Activated CD8-positive, alpha-beta T cell treated with anti-CD3 and anti-CD28 coated beads for 36 hours (primary cell): ENCODE measurements around the gene HSPA1A. TPM values are rescaled to one million over a fixed set of nuclear protein-coding genes. Genes with fewer than 3 reads are reported as not detected.

ENCODE experiments used
- ATAC-seq: fragments of 200-7000 bp; cut with Tn5 transposase; one replicate; pipeline ENCODE4 v1.10.0; 2021; ENCODE audit warnings: mild to moderate bottlenecking, moderate library complexity
- CTCF ChIA-PET: fragments of 350-600 bp; sonication (Branson Sonifier 250); formaldehyde crosslinking; loops from one replicate; lab custom pipeline; 2021; ENCODE audit warnings: antibody characterized with exemption; lab: Charles Lee
- POLR2A ChIA-PET: fragments of 350-600 bp; sonication (Branson Sonifier 250); formaldehyde crosslinking; loops from one replicate; lab custom pipeline; 2021; ENCODE audit warnings: antibody characterized with exemption; lab: Charles Lee
- DNase-seq: peaks from one replicate; pipeline ENCODE4 v3.0.0-alpha.2; 2020
- H3K27ac Mint-ChIP-seq: one replicate; pipeline ENCODE4 v1.8.0; 2021; ENCODE audit warnings: mild to moderate bottlenecking, mixed read lengths
- H3K27me3 Mint-ChIP-seq: one replicate; pipeline ENCODE4 v1.8.0; 2021; ENCODE audit warnings: mixed read lengths
- H3K36me3 Mint-ChIP-seq: one replicate; pipeline ENCODE4 v1.8.0; 2021; ENCODE audit warnings: low read depth, mixed read lengths
- H3K4me1 Mint-ChIP-seq: one replicate; pipeline ENCODE4 v1.8.0; 2021; ENCODE audit warnings: low read depth, mixed read lengths
- H3K4me3 Mint-ChIP-seq: one replicate; pipeline ENCODE4 v1.8.0; 2021; ENCODE audit warnings: mild to moderate bottlenecking, moderate library complexity, mixed read lengths
- H3K9me3 Mint-ChIP-seq: one replicate; pipeline ENCODE4 v1.8.0; 2021; ENCODE audit warnings: mixed read lengths
- intact Hi-C: fragments of 100-400 bp; cut with micrococcal nuclease; formaldehyde crosslinking; loops from one replicate; pipeline ENCODE4 v1.10.0; 2022
- total RNA-seq, 2 experiments: library from RNA; stranded (reverse); gene quantifications; one replicate each; pipeline ENCODE4 v1.2.3, GENCODE V29; 2021
- TF ChIP-seq, protein P1 (sequence below): fragments of 200-600 bp; IDR thresholded peaks from one replicate; pipeline ENCODE4 v1.8.0; 2022; ENCODE audit warnings: antibody characterized with exemption, mild to moderate bottlenecking

HSPA1A gene
- total RNA-seq, 2 experiments from 2014 or later: 36.6 to 37.8 TPM

DNA sequence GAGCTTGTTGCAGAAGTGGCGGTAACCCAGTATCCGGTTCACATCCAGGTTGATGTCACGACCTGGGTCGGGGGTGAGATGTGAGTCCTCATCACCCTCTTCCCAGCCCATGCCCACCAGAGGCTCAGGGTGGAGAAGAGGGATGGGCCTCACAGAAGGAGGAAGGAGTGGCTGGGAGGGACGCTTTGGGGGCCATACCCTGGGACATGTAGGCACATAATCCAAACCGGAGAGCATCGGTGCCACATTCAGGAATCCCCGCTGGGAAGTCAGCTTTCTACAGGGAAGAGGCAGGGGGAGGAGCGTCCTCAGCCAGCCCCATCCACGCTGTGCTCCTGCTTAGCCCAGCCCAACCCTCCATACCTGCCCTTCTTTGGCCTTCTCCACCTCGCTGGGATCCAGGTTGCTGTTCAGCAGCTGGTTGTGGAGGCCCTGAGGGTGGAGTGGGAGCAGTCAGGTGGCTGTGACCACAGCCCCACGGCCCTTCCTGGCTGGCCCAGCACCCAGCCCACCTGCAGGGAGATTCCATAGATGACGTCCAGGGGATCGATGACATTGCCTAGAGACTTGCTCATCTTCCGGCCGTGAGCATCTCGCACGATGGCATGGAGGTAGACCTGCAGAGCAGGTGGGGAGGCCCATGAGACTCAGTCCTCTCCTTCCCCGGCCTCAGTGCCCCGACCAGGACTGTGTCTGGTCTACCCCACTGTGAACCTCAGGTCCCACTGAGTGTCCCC is 34.7 kb upstream of the HSPA1A start:
- TF ChIP-seq, protein P1, sequence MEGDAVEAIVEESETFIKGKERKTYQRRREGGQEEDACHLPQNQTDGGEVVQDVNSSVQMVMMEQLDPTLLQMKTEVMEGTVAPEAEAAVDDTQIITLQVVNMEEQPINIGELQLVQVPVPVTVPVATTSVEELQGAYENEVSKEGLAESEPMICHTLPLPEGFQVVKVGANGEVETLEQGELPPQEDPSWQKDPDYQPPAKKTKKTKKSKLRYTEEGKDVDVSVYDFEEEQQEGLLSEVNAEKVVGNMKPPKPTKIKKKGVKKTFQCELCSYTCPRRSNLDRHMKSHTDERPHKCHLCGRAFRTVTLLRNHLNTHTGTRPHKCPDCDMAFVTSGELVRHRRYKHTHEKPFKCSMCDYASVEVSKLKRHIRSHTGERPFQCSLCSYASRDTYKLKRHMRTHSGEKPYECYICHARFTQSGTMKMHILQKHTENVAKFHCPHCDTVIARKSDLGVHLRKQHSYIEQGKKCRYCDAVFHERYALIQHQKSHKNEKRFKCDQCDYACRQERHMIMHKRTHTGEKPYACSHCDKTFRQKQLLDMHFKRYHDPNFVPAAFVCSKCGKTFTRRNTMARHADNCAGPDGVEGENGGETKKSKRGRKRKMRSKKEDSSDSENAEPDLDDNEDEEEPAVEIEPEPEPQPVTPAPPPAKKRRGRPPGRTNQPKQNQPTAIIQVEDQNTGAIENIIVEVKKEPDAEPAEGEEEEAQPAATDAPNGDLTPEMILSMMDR: no peak
- POLR2A ChIA-PET: interaction anchor here (0.6 to 1.3 kb wide), 6 partner anchors 14 to 60 kb away, joined by 3 to 7 read pairs (median 3); no protein-coding TSS in a partner anchor
- H3K36me3 Mint-ChIP-seq: peaks cover 45% of the 10 kb centered on the region
- no peaks in the 10 kb centered on the region for H3K27me3 Mint-ChIP-seq
- DNase-seq: no peak
- intact Hi-C loops: no loop called here
- H3K9me3 Mint-ChIP-seq: no peaks in the 10 kb centered on the region
- CTCF ChIA-PET: interaction anchor here (4.2 to 5.5 kb wide), 2 partner anchors 10 to 11 kb away, joined by 26 to 34 read pairs; no protein-coding TSS in a partner anchor
- ATAC-seq: no peak
- H3K27ac Mint-ChIP-seq: no peak overlapping the region
- H3K4me3 Mint-ChIP-seq: no peak overlapping the region
- peaks cover 19% of the 10 kb centered on the region for H3K4me1 Mint-ChIP-seq

DNA sequence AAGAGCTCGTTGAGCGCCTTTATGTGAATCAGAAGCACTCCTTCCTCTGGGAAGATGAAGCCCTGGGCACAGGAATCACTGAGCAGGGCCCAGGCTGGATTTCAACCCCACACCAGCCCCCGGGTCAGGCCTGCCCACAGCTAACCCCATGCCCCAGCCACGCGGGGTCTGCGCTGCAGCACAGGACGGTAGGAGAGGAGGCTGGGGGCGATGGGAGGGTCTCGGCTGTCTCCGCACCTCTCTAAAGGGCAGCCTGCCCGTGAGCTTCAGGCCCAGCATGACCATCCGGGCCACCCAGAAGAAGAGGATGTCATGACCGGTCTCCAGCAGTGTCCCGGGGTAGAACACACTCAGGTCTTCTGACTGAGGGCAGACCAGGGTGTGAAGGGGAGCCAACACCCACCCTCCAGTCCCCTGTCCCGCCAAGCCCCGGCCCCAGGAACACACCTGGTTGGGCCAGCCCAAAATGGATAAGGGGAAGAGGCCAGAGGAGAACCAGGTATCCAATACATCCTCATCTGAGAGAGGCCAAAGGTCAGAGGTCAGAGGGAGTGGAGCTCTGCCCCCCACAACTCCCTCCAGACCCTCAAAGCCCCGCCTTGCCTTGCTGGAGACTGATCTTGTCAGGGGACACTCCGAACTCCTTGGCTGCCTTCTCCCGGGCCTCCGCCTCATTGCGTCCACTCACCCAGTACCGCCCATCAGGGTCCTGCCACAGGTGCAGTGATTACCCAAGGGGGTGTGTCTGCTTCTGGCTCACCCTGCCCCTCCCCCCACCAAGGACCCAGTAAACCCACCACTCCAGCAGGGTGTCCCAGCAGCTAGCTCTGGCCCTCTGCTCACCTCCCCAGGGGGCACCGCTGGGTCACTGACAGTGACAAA is 33.9 kb upstream of the HSPA1A start:
- ATAC-seq: no peak
- Mint-ChIP-seq H3K27ac (no peak overlapping the region), H3K4me1 (peaks cover 15% of the 10 kb centered on the region), H3K4me3 (no peak overlapping the region), H3K27me3 (no peaks in the 10 kb centered on the region), H3K9me3 (no peaks in the 10 kb centered on the region), H3K36me3 (peaks cover 48% of the 10 kb centered on the region)
- no peak for DNase-seq
- CTCF ChIA-PET: interaction anchor here (4.2 to 5.5 kb wide), 2 partner anchors 9 to 12 kb away, joined by 26 to 34 read pairs; no protein-coding TSS in a partner anchor
- POLR2A ChIA-PET: interaction anchor here (0.6 to 1.3 kb wide), 5 partner anchors 13 to 59 kb away, joined by 3 to 7 read pairs (median 3); no protein-coding TSS in a partner anchor
- TF ChIP-seq, protein P1: no peak
- intact Hi-C loops: no loop called here

DNA sequence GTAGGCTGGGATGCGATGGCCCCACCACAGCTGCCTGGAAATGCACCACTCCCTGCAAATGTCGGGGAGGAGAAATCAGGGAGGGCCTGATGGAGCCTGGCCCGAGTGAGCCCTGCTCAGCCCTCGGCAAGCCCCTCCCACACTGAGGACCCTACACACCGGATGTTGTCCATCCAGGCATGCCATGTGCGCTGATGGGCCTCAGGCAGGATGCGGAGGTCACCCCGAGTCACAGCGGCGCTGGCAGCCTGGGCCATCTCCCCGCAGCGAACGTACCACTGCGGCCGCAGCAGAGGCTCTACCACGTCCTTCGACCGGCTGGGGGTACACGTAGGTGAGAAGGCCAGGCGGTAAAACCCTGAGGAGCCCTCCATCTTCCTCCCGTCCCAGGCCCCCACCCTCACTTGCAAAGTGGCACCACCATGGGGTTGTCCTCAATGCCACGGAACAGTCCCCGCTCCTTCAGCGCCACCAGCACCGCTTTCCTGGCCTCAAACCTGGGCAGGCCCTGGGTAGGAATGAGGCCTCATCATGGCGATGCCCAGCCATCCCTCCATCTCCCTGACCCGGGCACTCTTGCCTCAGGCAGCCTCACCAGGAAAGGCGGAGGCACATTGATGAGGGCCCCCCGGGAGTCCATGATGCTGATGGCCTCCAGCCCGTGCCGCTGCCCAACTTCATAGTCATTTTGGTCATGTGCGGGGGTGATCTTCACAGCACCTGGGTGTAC is 33.1 kb upstream of the HSPA1A start:
- no peaks in the 10 kb centered on the region for H3K27me3 Mint-ChIP-seq
- no peak overlapping the region for H3K4me3 Mint-ChIP-seq
- ATAC-seq (no peak), DNase-seq (no peak)
- TF ChIP-seq, protein P1: no peak
- CTCF ChIA-PET: interaction anchor here (3.2 to 5.5 kb wide), 2 partner anchors 8 to 13 kb away, joined by 11 to 34 read pairs; partner anchors contain the start of gene VARS1
- H3K4me1 Mint-ChIP-seq: peaks cover 7% of the 10 kb centered on the region
- no peak overlapping the region for H3K27ac Mint-ChIP-seq
- H3K36me3 Mint-ChIP-seq: peaks cover 50% of the 10 kb centered on the region
- H3K9me3 Mint-ChIP-seq: no peaks in the 10 kb centered on the region
- POLR2A ChIA-PET: no interaction called here
- intact Hi-C loops: no loop called here

DNA sequence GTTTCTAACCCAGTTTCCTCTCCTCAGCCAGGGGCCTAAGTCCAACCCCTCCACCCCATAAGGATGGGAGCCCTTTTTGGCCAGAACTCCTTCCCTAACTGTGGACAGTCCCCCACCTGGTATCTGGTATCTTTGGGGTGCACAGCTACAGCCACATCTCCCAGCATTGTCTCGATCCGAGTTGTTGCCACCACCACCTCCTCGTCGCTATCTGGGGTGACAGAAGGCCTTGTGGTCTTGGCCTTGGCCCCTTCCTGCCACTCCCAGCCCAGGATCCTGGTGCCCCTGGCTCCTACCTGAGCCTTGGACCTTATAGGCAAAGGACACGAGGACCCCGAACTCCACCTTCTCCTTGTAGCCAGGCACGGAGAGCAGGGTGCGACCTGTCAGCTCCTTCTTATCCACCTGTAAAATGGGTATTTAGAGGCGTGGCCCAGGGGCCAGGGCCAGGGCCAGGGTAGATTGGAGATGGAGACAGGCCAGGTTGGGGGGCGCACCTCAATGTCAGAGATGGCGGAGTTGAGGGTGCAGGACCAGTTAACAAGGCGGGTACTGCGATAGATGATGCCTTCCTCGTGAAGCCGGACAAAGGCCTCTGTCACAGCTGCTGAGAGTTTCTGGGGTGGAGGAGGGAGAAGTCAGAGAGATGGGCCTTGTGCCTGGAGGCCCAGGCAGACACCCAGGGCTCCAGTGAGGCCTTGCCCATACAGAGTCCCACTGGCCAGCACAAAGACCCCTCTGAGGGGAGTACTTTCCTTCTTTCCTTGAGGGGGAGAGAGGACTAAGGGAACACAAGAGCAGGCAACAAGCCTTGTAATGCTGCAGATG is 31.0 kb upstream of the HSPA1A start:
- Mint-ChIP-seq H3K27ac (no peak overlapping the region), H3K27me3 (no peaks in the 10 kb centered on the region), H3K4me3 (no peak overlapping the region), H3K9me3 (no peaks in the 10 kb centered on the region), H3K4me1 (no peaks in the 10 kb centered on the region), H3K36me3 (peaks cover 40% of the 10 kb centered on the region)
- DNase-seq (no peak), ATAC-seq (no peak)
- CTCF ChIA-PET: interaction anchor here (2.5 to 3.2 kb wide), 2 partner anchors 11 to 15 kb away, joined by 11 to 16 read pairs; partner anchors contain the start of gene VARS1
- TF ChIP-seq, protein P1: no peak
- intact Hi-C loops: no loop called here
- POLR2A ChIA-PET: interaction anchor here (0.8 to 1.7 kb wide), 3 partner anchors 11 to 25 kb away, joined by 3 to 7 read pairs (median 5); partner anchors contain the start of gene VARS1
